ENCODE measurements around the gene ZNF442.
"Not testable (repeated sequence)": the region's sequence is repeated elsewhere in the genome, so short reads cannot be mapped to it uniquely, and the experiment has no call there.

Gene ZNF442

GRCh38 chr19:12325690-12326089, 39.8 kb downstream of the ZNF442 start:
- DNase-seq, result no peak

DNA sequence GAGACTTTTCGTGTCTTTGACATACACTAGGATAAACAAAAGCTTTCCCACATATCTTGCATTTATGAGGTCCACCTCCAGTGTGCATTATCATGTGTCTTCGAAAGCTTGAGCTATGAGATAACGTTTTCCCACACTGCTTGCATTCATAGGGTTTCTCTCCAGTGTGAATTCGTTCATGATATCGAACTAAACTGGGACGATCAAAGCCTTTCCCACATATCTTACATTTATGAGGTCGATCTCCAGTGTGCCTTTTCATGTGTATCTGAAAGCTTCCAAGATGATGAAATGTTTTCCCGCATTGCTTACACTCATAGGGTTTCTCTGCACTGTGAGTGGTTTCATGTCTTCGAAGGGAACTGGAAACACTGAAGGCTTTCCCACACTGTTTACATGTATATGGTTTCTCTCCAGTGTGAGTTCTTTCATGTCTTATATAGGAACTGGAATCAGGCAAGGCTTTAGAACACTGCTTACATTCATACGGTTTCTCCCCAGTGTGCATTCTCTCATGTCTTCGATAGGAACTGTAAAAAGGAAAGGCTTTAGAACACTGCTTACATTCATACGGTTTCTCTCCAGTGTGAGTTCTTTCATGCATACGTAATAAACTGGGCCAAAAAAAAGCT, 46.6 kb downstream of the ZNF442 start:
- no peak for DNase-seq

DNA sequence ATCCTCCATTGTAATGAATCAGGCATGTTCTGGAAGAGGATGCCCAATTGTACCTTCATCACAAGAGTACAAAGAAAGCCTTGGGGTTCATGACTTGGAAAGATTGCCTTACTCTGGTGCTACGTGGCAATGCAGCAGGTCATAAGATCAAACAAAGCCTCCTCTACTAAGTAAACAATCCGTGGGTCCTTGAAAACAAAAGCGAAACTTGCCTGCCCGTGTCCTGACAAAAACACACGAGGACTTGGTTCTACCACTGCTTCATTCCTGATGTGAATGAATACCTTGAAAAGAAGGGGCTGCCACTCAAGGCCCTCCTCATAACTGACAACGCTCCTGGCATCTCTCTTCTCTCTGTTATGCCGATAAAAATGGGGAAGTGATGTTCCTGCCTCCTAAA, 50.9 kb downstream of the ZNF442 start:
- no peak for DNase-seq

- DNase-seq, result not testable (repeated sequence)
Measured at GRCh38 chr19:12308891-12309290, 56.6 kb downstream of the ZNF442 start.

Measured in NCI-H526 (cell line).